MM.1S (cell line): ENCODE measurements around the gene ATIC.

Experiments used
- DNase-seq: peaks from one replicate; pipeline ENCODE4 v3.0.0-alpha.2; 2015
- H2AFZ ChIP-seq: fragments of 300-600 bp; sonication (generic); 2 replicates; pipeline ENCODE4 v1.6.0; 2016; ENCODE audit warnings: antibody characterized with exemption, low read length
- H3F3A ChIP-seq: fragments of 300-600 bp; sonication (generic); 2 replicates; pipeline ENCODE4 v1.6.1; 2016; ENCODE audit warnings: mild to moderate bottlenecking, antibody characterized with exemption, low read length, moderate library complexity, mixed read lengths; ENCODE audit not compliant: insufficient read depth
- H3K27ac ChIP-seq: fragments of 300-600 bp; sonication (generic); 2 replicates; pipeline ENCODE4 v1.5.1; 2016; ENCODE audit warnings: mild to moderate bottlenecking, low read length
- H3K27me3 ChIP-seq: fragments of 300-600 bp; sonication (generic); replicated peaks from 2 replicates; pipeline ENCODE4 v1.6.0; 2016; ENCODE audit warnings: low read length; ENCODE audit not compliant: insufficient read depth
- H3K36me3 ChIP-seq: fragments of 300-600 bp; sonication (generic); replicated peaks from 2 replicates; pipeline ENCODE4 v1.6.1; 2016; ENCODE audit warnings: mild to moderate bottlenecking, low read length, mixed read lengths; ENCODE audit not compliant: insufficient read depth
- H3K4me1 ChIP-seq: fragments of 300-600 bp; sonication (generic); 2 replicates; pipeline ENCODE4 v1.6.1; 2016; ENCODE audit warnings: low read length, mixed read lengths
- H3K4me2 ChIP-seq: fragments of 300-600 bp; sonication (generic); 2 replicates; pipeline ENCODE4 v1.6.0; 2016; ENCODE audit warnings: low read depth, low read length
- H3K4me3 ChIP-seq: fragments of 300-600 bp; sonication (generic); 2 replicates; pipeline ENCODE4 v1.5.1; 2016; ENCODE audit warnings: low read length, mixed read lengths
- H3K79me2 ChIP-seq: fragments of 300-600 bp; sonication (generic); 2 replicates; pipeline ENCODE4 v1.6.1; 2016; ENCODE audit warnings: mixed run types, low read length, mixed read lengths
- H3K9ac ChIP-seq: fragments of 300-600 bp; sonication (generic); 2 replicates; pipeline ENCODE4 v1.6.1; 2016; ENCODE audit warnings: low read length, mixed read lengths
- H3K9me2 ChIP-seq: fragments of 300-600 bp; sonication (generic); replicated peaks from 2 replicates; pipeline ENCODE4 v1.6.1; 2016; ENCODE audit warnings: mild to moderate bottlenecking, low read length, mixed read lengths; ENCODE audit not compliant: insufficient read depth
- H3K9me3 ChIP-seq: fragments of 300-600 bp; sonication (generic); replicated peaks from 2 replicates; pipeline ENCODE4 v1.6.1; 2016; ENCODE audit warnings: mild to moderate bottlenecking, low read length, mixed read lengths; ENCODE audit not compliant: insufficient read depth
- H4K20me1 ChIP-seq: fragments of 300-600 bp; sonication (generic); 2 replicates; pipeline ENCODE4 v1.6.1; 2016; ENCODE audit warnings: mild to moderate bottlenecking, low read length, moderate library complexity, mixed read lengths; ENCODE audit not compliant: insufficient read depth
- CTCF ChIP-seq: fragments of 300-600 bp; sonication (generic); IDR thresholded peaks from 2 replicates; pipeline ENCODE4 v1.5.1; 2016; ENCODE audit warnings: antibody characterized with exemption, low read length, mixed read lengths
- EZH2 ChIP-seq: fragments of 300-600 bp; sonication (generic); optimal IDR thresholded peaks from 2 replicates; pipeline ENCODE3; 2017; ENCODE audit warnings: low read depth, mild to moderate bottlenecking, antibody characterized with exemption, low read length, mixed read lengths
- EZH2phosphoT487 ChIP-seq: fragments of 300-600 bp; sonication (generic); IDR thresholded peaks from 2 replicates; pipeline ENCODE4 v1.6.1; 2018; ENCODE audit warnings: antibody characterized with exemption, low read length

Gene ATIC

DNA sequence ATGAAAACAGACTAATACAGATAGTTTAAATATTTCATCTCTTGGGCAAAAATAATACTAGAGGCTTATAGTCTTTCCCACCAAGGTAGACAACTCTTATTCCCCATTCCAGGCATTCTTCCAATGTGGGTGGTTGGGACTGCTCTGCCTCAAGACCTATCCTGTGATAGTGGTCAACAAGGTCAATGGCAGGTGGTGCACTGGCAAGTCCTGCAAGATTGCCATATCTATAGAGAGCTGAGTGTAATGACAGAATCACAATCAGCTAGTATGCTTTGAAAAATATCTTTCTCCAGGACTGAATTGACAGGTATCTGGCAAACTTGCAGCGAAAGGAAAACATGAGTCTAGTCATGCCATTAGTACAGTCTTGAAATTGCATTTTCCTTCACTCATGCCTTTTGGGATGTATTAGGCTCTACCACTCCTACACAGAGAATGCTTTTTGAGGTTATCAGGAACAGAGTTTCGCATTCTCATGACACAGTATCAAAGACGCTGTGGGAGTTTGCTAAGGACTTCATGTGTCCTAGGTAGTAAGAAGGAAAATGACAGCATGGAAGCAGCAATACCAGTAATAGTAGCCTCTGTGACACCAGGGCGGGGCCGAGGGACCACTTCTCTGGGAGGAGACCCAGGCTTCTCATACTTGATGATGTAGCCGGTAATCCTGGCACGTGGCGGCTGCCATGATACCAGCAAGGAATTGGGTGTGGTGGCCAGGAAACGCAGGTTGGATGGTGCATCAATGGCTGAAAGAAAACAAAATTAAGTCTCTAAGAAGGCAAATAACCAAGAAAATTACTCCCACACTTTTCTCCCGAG lies 63.0 kb downstream of the ATIC start:
- H3K4me2 ChIP-seq: no peak overlapping the region
- H3K79me2 ChIP-seq: no peaks in the 10 kb centered on the region
- H3K27ac ChIP-seq: no peak overlapping the region
- H3F3A ChIP-seq: no peaks in the 10 kb centered on the region
- H2AFZ ChIP-seq: no peak overlapping the region
- no peaks in the 10 kb centered on the region for H3K9me2 ChIP-seq
- H3K4me3 ChIP-seq: no peak overlapping the region
- H3K4me1 ChIP-seq: no peaks in the 10 kb centered on the region
- H3K9ac ChIP-seq: no peak overlapping the region
- TF ChIP-seq EZH2phosphoT487 (no peak), CTCF (no peak), EZH2 (no peak)
- H3K9me3 ChIP-seq: no peaks in the 10 kb centered on the region
- H3K36me3 ChIP-seq: no peaks in the 10 kb centered on the region
- no peaks in the 10 kb centered on the region for H3K27me3 ChIP-seq
- no peak for DNase-seq
- no peaks in the 10 kb centered on the region for H4K20me1 ChIP-seq

DNA sequence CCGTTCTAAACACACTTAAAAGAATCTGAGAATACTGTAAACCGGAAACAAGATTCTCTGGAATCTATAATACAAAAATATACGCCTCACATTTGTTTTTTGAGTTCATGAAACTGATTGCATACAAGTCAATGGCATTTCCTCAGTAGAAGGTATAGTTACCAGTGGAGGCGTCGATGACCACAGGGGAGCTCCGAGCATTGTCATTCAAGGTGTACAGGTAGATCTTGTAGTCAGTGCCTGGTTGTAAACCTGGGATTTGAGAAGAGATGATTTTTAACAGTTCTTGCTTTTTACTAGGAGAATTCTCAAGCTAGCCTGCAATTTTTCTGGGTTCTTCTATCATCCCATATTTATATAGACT lies 63.6 kb downstream of the ATIC start:
- H3K9ac ChIP-seq: no peak overlapping the region
- DNase-seq: no peak
- H3K4me1 ChIP-seq: no peaks in the 10 kb centered on the region
- H3K36me3 ChIP-seq: no peaks in the 10 kb centered on the region
- H2AFZ ChIP-seq: no peak overlapping the region
- no peaks in the 10 kb centered on the region for H3K27me3 ChIP-seq
- no peaks in the 10 kb centered on the region for H4K20me1 ChIP-seq
- H3K4me3 ChIP-seq: no peak overlapping the region
- TF ChIP-seq CTCF: no peak
- TF ChIP-seq EZH2phosphoT487: no peak
- no peak for TF ChIP-seq EZH2
- H3K79me2 ChIP-seq: no peaks in the 10 kb centered on the region
- no peaks in the 10 kb centered on the region for H3K9me2 ChIP-seq
- no peak overlapping the region for H3K27ac ChIP-seq
- H3K9me3 ChIP-seq: no peaks in the 10 kb centered on the region
- H3F3A ChIP-seq: no peaks in the 10 kb centered on the region
- H3K4me2 ChIP-seq: no peak overlapping the region

DNA sequence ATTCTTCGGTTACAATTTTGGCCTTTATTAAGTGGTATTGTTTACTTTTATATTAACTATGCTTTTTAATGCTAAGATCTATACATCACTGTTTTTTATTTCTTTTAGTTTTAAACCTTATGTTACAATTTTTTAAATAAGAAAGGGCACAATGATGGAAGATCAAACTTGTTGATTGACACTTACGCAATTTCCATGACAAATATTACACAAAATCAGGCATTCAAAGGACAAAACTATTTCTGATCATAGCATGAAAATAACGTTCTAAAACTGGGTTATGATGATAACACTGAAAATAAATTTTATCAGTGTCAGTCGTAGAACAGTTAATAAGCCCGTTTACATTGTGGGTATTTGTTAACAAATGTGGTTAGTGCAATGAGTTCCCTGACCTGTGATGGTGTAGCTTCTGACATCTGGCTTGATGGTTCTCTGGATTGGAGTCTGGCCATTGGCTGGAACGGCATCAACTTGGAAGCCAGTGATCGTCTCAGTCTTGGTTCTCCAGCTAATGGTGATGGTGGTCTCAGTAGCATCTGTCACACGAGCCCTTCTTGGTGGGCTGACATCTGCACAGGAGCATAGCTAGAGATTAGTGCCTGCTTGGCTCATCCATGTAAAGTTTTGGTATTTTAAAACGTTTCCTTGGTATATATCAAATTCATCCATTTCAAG lies 64.4 kb downstream of the ATIC start:
- no peak overlapping the region for H2AFZ ChIP-seq
- no peaks in the 10 kb centered on the region for H4K20me1 ChIP-seq
- no peaks in the 10 kb centered on the region for H3K79me2 ChIP-seq
- no peaks in the 10 kb centered on the region for H3K27me3 ChIP-seq
- H3K4me3 ChIP-seq: no peak overlapping the region
- DNase-seq: no peak
- H3K9ac ChIP-seq: no peak overlapping the region
- H3K9me2 ChIP-seq: no peaks in the 10 kb centered on the region
- H3F3A ChIP-seq: no peaks in the 10 kb centered on the region
- H3K36me3 ChIP-seq: no peaks in the 10 kb centered on the region
- no peaks in the 10 kb centered on the region for H3K4me1 ChIP-seq
- TF ChIP-seq EZH2: no peak
- H3K4me2 ChIP-seq: no peak overlapping the region
- H3K9me3 ChIP-seq: no peaks in the 10 kb centered on the region
- no peak overlapping the region for H3K27ac ChIP-seq

DNA sequence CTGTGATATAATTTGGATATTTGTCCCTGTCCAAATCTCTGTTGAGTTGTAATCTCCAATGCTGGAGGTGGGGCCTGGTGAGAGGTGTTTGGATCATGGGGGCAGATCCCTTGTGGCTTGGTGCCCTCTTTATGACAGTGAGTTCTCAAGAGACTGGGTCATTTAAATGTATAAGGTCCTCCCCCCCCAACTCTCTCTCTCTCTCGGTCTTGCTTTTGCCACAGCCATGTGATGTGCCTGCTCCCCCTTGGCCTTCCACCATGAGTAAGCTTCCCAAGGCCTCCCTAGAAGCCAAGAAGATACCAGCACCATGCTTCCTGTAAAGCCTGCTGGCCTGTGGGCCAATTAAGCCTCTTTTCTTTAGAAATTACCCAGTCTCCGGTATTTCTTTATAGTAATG lies 65.4 kb downstream of the ATIC start:
- no peaks in the 10 kb centered on the region for H3K36me3 ChIP-seq
- H3F3A ChIP-seq: no peaks in the 10 kb centered on the region
- H3K9me3 ChIP-seq: no peaks in the 10 kb centered on the region
- no peaks in the 10 kb centered on the region for H3K27me3 ChIP-seq
- H3K27ac ChIP-seq: no peak overlapping the region
- TF ChIP-seq EZH2 (no peak), EZH2phosphoT487 (no peak), CTCF (no peak)
- no peaks in the 10 kb centered on the region for H4K20me1 ChIP-seq
- no peaks in the 10 kb centered on the region for H3K4me1 ChIP-seq
- no peak for DNase-seq
- no peak overlapping the region for H3K4me3 ChIP-seq
- H3K9me2 ChIP-seq: no peaks in the 10 kb centered on the region
- no peak overlapping the region for H3K9ac ChIP-seq
- H3K4me2 ChIP-seq: no peak overlapping the region
- no peak overlapping the region for H2AFZ ChIP-seq
- no peaks in the 10 kb centered on the region for H3K79me2 ChIP-seq
